ENCODE results near the gene PKD2L1. TPM values are rescaled to one million over a fixed set of nuclear protein-coding genes. Genes with fewer than 3 reads are reported as not detected.
A peak's percentile ranks its signal among the peaks of the same experiment; 100 is the strongest.

PKD2L1 gene
- total RNA-seq, 1 experiment from 2014 or later, result not detected

DNA sequence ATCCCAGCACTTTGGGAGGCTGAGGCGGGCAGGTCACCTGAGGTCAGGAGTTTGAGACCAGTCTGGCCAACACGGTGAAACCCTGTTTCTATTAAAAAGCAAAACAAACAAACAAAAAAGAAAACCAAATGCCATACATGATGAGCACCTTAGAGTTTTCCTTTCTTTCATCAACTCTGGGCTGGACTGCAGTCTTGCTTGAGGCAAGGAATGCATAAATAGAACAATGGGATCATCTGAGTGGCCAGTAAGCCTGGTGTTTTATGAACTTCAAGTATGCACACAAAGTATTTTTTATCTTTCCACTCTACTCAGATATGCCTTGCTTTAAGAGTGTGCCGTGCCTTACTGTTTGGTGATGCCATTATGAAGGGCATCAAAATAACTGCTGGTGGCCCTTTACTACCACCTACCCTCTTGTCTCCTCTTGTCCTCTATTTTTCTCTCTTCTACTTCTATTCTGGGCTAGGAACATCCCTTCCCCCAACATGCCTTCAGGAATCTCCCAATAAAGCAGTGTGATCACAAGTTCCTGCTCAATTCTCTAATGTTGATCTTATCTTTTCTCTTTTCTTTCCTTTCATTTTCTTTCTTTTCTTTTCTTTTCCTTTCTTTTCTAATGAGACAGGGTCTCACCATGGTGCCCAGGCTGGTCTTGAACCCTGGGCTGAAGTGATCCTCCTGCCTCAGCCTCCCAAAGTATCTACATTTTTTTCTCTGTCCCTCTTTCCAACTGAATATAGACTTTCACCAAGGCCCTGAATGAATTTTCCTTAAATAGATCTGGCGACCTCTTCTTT lies 27.2 kb upstream of the PKD2L1 start:
- CTCF ChIA-PET, result no interaction called here
- Histone ChIP-seq H3K36me3 (ENCODE audit: insufficient read depth, low read length, poor library complexity, severe bottlenecking) (peaks cover 96% of the 10 kb centered on the region), H3K9me3 (ENCODE audit: low read depth, low read length, poor library complexity, severe bottlenecking) (no peaks in the 10 kb centered on the region), H3K27ac (ENCODE audit: low read depth, low read length, poor library complexity, severe bottlenecking) (peak overlapping the region; percentile 22), H3K4me1 (ENCODE audit: insufficient read depth, low read length, poor library complexity, severe bottlenecking) (peaks cover 36% of the 10 kb centered on the region), H3K27me3 (replicated peaks; ENCODE audit: insufficient read depth, low read depth, low read length, poor library complexity) (no peaks in the 10 kb centered on the region), H3K4me3 (ENCODE audit: low read depth, low read length, poor library complexity, severe bottlenecking) (no peak overlapping the region)
- DNase-seq (ENCODE audit: low spot score), result no peak
- POLR2A ChIA-PET (ENCODE audit: low non-redundant PET), result no interaction called here
- TF ChIP-seq, protein P1, sequence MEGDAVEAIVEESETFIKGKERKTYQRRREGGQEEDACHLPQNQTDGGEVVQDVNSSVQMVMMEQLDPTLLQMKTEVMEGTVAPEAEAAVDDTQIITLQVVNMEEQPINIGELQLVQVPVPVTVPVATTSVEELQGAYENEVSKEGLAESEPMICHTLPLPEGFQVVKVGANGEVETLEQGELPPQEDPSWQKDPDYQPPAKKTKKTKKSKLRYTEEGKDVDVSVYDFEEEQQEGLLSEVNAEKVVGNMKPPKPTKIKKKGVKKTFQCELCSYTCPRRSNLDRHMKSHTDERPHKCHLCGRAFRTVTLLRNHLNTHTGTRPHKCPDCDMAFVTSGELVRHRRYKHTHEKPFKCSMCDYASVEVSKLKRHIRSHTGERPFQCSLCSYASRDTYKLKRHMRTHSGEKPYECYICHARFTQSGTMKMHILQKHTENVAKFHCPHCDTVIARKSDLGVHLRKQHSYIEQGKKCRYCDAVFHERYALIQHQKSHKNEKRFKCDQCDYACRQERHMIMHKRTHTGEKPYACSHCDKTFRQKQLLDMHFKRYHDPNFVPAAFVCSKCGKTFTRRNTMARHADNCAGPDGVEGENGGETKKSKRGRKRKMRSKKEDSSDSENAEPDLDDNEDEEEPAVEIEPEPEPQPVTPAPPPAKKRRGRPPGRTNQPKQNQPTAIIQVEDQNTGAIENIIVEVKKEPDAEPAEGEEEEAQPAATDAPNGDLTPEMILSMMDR (conservative IDR thresholded peaks at IDR 0.05; ENCODE audit: low read depth, low read length), result no peak
- TF ChIP-seq EZH2 (IDR thresholded peaks at IDR 0.05; ENCODE audit: borderline replicate concordance, low read depth, low read length, poor library complexity, severe bottlenecking), result no peak
- no TSS peak for BruUV-seq (replicated peaks)
- intact Hi-C loops (cut with micrococcal nuclease; ENCODE audit: unreplicated experiment), result no loop called here

- no peak for DNase-seq (ENCODE audit: low spot score)
- intact Hi-C loops (cut with micrococcal nuclease; ENCODE audit: unreplicated experiment), result no loop called here
- Histone ChIP-seq H3K4me3 (ENCODE audit: low read depth, low read length, poor library complexity, severe bottlenecking) (no peak overlapping the region), H3K9me3 (ENCODE audit: low read depth, low read length, poor library complexity, severe bottlenecking) (no peaks in the 10 kb centered on the region), H3K4me1 (ENCODE audit: insufficient read depth, low read length, poor library complexity, severe bottlenecking) (peaks cover 36% of the 10 kb centered on the region), H3K27me3 (replicated peaks; ENCODE audit: insufficient read depth, low read depth, low read length, poor library complexity) (no peaks in the 10 kb centered on the region), H3K27ac (ENCODE audit: low read depth, low read length, poor library complexity, severe bottlenecking) (peak overlapping the region; percentile 45), H3K36me3 (ENCODE audit: insufficient read depth, low read length, poor library complexity, severe bottlenecking) (peaks cover 96% of the 10 kb centered on the region)
- ChIA-PET POLR2A (ENCODE audit: low non-redundant PET) (no interaction called here), CTCF (interaction anchor here (0.6 kb wide), 1 partner anchor 21 kb away, joined by 6 read pairs; no protein-coding TSS in a partner anchor)
- no TSS peak for BruUV-seq (replicated peaks)
- no peak for TF ChIP-seq EZH2 (IDR thresholded peaks at IDR 0.05; ENCODE audit: borderline replicate concordance, low read depth, low read length, poor library complexity, severe bottlenecking)
- TF ChIP-seq, protein P1 (conservative IDR thresholded peaks at IDR 0.05; ENCODE audit: low read depth, low read length), result no peak
These were observed 26.3 kb upstream of the PKD2L1 start for GRCh38 chr10:100356067-100357017.

GRCh38 chr10:100355086-100355485 lies 25.1 kb upstream of the PKD2L1 start:
- peak overlapping the region; percentile 45 for H3K27ac ChIP-seq (ENCODE audit: low read depth, low read length, poor library complexity, severe bottlenecking)
- POLR2A ChIA-PET (ENCODE audit: low non-redundant PET), result no interaction called here

More at GRCh38 chr10:100355086-100355485, 25.1 kb upstream of the PKD2L1 start:
- Histone ChIP-seq H3K27me3 (replicated peaks; ENCODE audit: insufficient read depth, low read depth, low read length, poor library complexity) (no peaks in the 10 kb centered on the region), H3K36me3 (ENCODE audit: insufficient read depth, low read length, poor library complexity, severe bottlenecking) (peaks cover 96% of the 10 kb centered on the region), H3K4me1 (ENCODE audit: insufficient read depth, low read length, poor library complexity, severe bottlenecking) (peaks cover 39% of the 10 kb centered on the region), H3K9me3 (ENCODE audit: low read depth, low read length, poor library complexity, severe bottlenecking) (no peaks in the 10 kb centered on the region), H3K4me3 (ENCODE audit: low read depth, low read length, poor library complexity, severe bottlenecking) (no peak overlapping the region)
- TF ChIP-seq EZH2 (IDR thresholded peaks at IDR 0.05; ENCODE audit: borderline replicate concordance, low read depth, low read length, poor library complexity, severe bottlenecking), result no peak
- TF ChIP-seq, protein P1 (conservative IDR thresholded peaks at IDR 0.05; ENCODE audit: low read depth, low read length), result no peak
- no peak for DNase-seq (ENCODE audit: low spot score)
- BruUV-seq (replicated peaks), result no TSS peak
- CTCF ChIA-PET, result no interaction called here
- intact Hi-C loops (cut with micrococcal nuclease; ENCODE audit: unreplicated experiment), result no loop called here
